Neural cell (in vitro differentiated cells): ENCODE data around the gene PPP1CB.

Experiments used
- CTCF ChIP-seq: fragments of 450-650 bp; IDR thresholded peaks from 2 replicates; pipeline ENCODE4 v1.5.1; 2014; ENCODE audit warnings: antibody characterized with exemption, mild to moderate bottlenecking, moderate library complexity; ENCODE audit not compliant: poor library complexity, severe bottlenecking
- EP300 ChIP-seq: fragments of 450-650 bp; conservative IDR thresholded peaks from 2 replicates; pipeline ENCODE4 v1.6.1; 2014; ENCODE audit warnings: antibody characterized with exemption, mild to moderate bottlenecking, moderate library complexity; ENCODE audit not compliant: poor library complexity, severe bottlenecking
- EZH2 ChIP-seq: fragments of 200-600, 300-800 bp; shearing (Covaris generic), sonication (generic); IDR thresholded peaks from 2 replicates; pipeline ENCODE4 v1.6.1; 2014; ENCODE audit warnings: antibody characterized with exemption, low read length, borderline replicate concordance, mild to moderate bottlenecking; ENCODE audit not compliant: insufficient read depth, poor library complexity, severe bottlenecking
- MXI1 ChIP-seq: fragments of 450-650 bp; conservative IDR thresholded peaks from 2 replicates; pipeline ENCODE4 v1.6.1; 2014; ENCODE audit warnings: antibody characterized with exemption, mild to moderate bottlenecking; ENCODE audit not compliant: poor library complexity, severe bottlenecking
- POLR2AphosphoS5 ChIP-seq: IDR thresholded peaks from 2 replicates; pipeline ENCODE4 v1.6.1; 2012
- RAD21 ChIP-seq: fragments of 450-650 bp; conservative IDR thresholded peaks from 2 replicates; pipeline ENCODE4 v1.6.1; 2014; ENCODE audit warnings: antibody characterized with exemption, mild to moderate bottlenecking, moderate library complexity
- REST ChIP-seq: IDR thresholded peaks from 2 replicates; pipeline ENCODE4 v1.6.1; 2012; ENCODE audit warnings: borderline replicate concordance
- SMC3 ChIP-seq: fragments of 450-650 bp; conservative IDR thresholded peaks from 2 replicates; pipeline ENCODE4 v1.6.1; 2014; ENCODE audit warnings: antibody characterized with exemption, mild to moderate bottlenecking, moderate library complexity; ENCODE audit not compliant: poor library complexity
- TAF1 ChIP-seq: IDR thresholded peaks from 2 replicates; pipeline ENCODE4 v1.6.1; 2012; ENCODE audit warnings: low read depth

- no peak for TF ChIP-seq RAD21
- no peak for TF ChIP-seq CTCF
- no peak for TF ChIP-seq MXI1
- TF ChIP-seq POLR2AphosphoS5: no peak
- no peak for TF ChIP-seq EP300
- TF ChIP-seq REST: no peak
- TF ChIP-seq EZH2: no peak
- no peak for TF ChIP-seq TAF1
- no peak for TF ChIP-seq SMC3
These were observed 2.7 kb downstream of the PPP1CB start for GRCh38 chr2:28754321-28754720.
